Peyer's patch (tissue), 4 donors: ENCODE data around the gene HAUS3.

Experiments used
- POLR2A ChIP-seq, 2 donors: fragments of 450-650 bp; IDR thresholded peaks; one replicate each; pipeline ENCODE4 v1.5.1; 2017; ENCODE audit warnings: antibody characterized with exemption in 2 of 2, mild to moderate bottlenecking in 2 of 2, moderate library complexity in 2 of 2
- TF ChIP-seq, protein P1 (sequence below), 6 experiments: fragments of 450-650 bp in 4 of 6; fragments of 200-600 bp in 2 of 6; sonication (generic) in 1 of 6; IDR thresholded peaks; one replicate each; pipeline ENCODE4 v1.5.1; 2017 to 2019; ENCODE audit warnings: antibody characterized with exemption in 6 of 6, mild to moderate bottlenecking in 3 of 6, moderate library complexity in 1 of 6

DNA sequence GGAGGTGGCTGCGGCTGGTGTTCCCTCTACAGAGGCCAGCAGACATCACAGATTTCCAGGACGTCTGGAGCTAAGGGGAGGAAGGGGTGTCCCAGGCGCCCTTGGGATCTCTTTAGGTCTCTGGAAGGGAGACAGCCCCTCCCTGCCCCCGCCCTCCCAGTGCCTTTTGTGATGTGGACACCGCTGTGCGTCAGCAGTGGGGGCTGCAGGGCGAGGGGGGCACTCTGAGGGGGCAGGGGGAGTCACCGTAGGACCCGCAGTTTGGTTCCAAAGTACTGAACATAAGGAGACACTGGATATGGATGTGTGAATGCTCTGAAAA is 45.6 kb upstream of the HAUS3 start:
- TF ChIP-seq, protein P1, sequence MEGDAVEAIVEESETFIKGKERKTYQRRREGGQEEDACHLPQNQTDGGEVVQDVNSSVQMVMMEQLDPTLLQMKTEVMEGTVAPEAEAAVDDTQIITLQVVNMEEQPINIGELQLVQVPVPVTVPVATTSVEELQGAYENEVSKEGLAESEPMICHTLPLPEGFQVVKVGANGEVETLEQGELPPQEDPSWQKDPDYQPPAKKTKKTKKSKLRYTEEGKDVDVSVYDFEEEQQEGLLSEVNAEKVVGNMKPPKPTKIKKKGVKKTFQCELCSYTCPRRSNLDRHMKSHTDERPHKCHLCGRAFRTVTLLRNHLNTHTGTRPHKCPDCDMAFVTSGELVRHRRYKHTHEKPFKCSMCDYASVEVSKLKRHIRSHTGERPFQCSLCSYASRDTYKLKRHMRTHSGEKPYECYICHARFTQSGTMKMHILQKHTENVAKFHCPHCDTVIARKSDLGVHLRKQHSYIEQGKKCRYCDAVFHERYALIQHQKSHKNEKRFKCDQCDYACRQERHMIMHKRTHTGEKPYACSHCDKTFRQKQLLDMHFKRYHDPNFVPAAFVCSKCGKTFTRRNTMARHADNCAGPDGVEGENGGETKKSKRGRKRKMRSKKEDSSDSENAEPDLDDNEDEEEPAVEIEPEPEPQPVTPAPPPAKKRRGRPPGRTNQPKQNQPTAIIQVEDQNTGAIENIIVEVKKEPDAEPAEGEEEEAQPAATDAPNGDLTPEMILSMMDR (IDR thresholded peaks at IDR 0.05): no peak
- no peak for TF ChIP-seq POLR2A (IDR thresholded peaks at IDR 0.05)
